Activated naive CD4-positive, alpha-beta T cell treated with anti-CD3 and anti-CD28 coated beads, Interleukin-2, amount 50 U/mL, for 72 hours (primary cell): Measurements from ENCODE around the gene UBE3D. TPM values are rescaled to one million over a fixed set of nuclear protein-coding genes. Genes with fewer than 3 reads are reported as not detected.
"Not testable (repeated sequence)": the region's sequence is repeated elsewhere in the genome, so short reads cannot be mapped to it uniquely, and the experiment has no call there.

Experiments used
- ATAC-seq, 2 donors: fragments of 150-1000 bp; cut with Tn5 transposase; 2 replicates each; pipeline ENCODE4 v1.10.0; 2021; ENCODE audit warnings: mild to moderate bottlenecking in 2 of 2, moderate library complexity in 2 of 2
- DNase-seq, 2 donors: peaks; one replicate each; pipeline ENCODE4 v3.0.0; 2021 to 2022; ENCODE audit warnings: low spot score in 2 of 2
- H3K27ac Mint-ChIP-seq, 2 donors: one replicate each; pipeline ENCODE4 v1.8.0; 2022; ENCODE audit warnings: mild to moderate bottlenecking in 2 of 2, mixed read lengths in 2 of 2
- H3K36me3 Mint-ChIP-seq, 2 donors: one replicate each; pipeline ENCODE4 v1.8.0; 2022; ENCODE audit warnings: mixed read lengths in 2 of 2
- H3K9me3 Mint-ChIP-seq, 2 donors: one replicate each; pipeline ENCODE4 v1.8.0; 2022; ENCODE audit warnings: mixed read lengths in 2 of 2
- total RNA-seq, 2 donors: library from RNA; stranded (reverse); gene quantifications; one replicate each; pipeline ENCODE4 v1.2.3, GENCODE V29; 2022

Gene UBE3D
- total RNA-seq, 2 donors from 2014 or later: 6.0 to 10.3 TPM

- Mint-ChIP-seq H3K36me3 (no peaks in the 10 kb centered on the region), H3K9me3 (no peaks in the 10 kb centered on the region), H3K27ac (no peak overlapping the region)
- ATAC-seq: no peak
- no peak for DNase-seq
Observed at GRCh38 chr6:82877213-82878195, 188.1 kb downstream of the UBE3D start.

- ATAC-seq: no peak
- Mint-ChIP-seq H3K27ac (no peak overlapping the region), H3K9me3 (no peaks in the 10 kb centered on the region), H3K36me3 (no peaks in the 10 kb centered on the region)
- DNase-seq: no peak
Observed at GRCh38 chr6:82875573-82876185, 190.0 kb downstream of the UBE3D start.

- Mint-ChIP-seq H3K9me3 (no peaks in the 10 kb centered on the region), H3K27ac (no peak overlapping the region), H3K36me3 (no peaks in the 10 kb centered on the region)
- DNase-seq: no peak
- ATAC-seq: no peak
Observed at GRCh38 chr6:82874867-82875266, 190.8 kb downstream of the UBE3D start.

- Mint-ChIP-seq H3K36me3 (no peaks in the 10 kb centered on the region), H3K9me3 (no peaks in the 10 kb centered on the region), H3K27ac (no peak overlapping the region)
- DNase-seq (no peak), ATAC-seq (no peak)
Observed at GRCh38 chr6:82872185-82872584, 193.5 kb downstream of the UBE3D start.

GRCh38 chr6:82870582-82871172 lies 195.0 kb downstream of the UBE3D start:
- Mint-ChIP-seq H3K36me3 (no peaks in the 10 kb centered on the region), H3K27ac (no peak overlapping the region), H3K9me3 (no peaks in the 10 kb centered on the region)
- DNase-seq (no peak), ATAC-seq (no peak)

- peaks cover 0 to 1% of the 10 kb centered on the region in 2 donors for H3K9me3 Mint-ChIP-seq
- H3K27ac Mint-ChIP-seq: no peak overlapping the region
- no peak for DNase-seq
- ATAC-seq: no peak
- no peaks in the 10 kb centered on the region for H3K36me3 Mint-ChIP-seq
Observed at GRCh38 chr6:82869493-82869892, 196.1 kb downstream of the UBE3D start.

GRCh38 chr6:82867946-82868345 lies 197.7 kb downstream of the UBE3D start:
- ATAC-seq: no peak
- Mint-ChIP-seq H3K9me3 (peaks cover 3 to 7% of the 10 kb centered on the region in 2 donors), H3K27ac (no peak overlapping the region), H3K36me3 (no peaks in the 10 kb centered on the region)
- no peak for DNase-seq

GRCh38 chr6:82866446-82866845 lies 199.2 kb downstream of the UBE3D start:
- DNase-seq (no peak), ATAC-seq (no peak)
- Mint-ChIP-seq H3K36me3 (no peaks in the 10 kb centered on the region), H3K27ac (no peak overlapping the region), H3K9me3 (peaks cover 3 to 7% of the 10 kb centered on the region in 2 donors)

- DNase-seq (no peak), ATAC-seq (no peak)
- H3K9me3 Mint-ChIP-seq: peaks cover 3 to 7% of the 10 kb centered on the region in 2 donors
- H3K27ac Mint-ChIP-seq: no peak overlapping the region
- H3K36me3 Mint-ChIP-seq: no peaks in the 10 kb centered on the region
Observed at GRCh38 chr6:82865461-82865860, 200.2 kb downstream of the UBE3D start.

GRCh38 chr6:82863781-82864180 lies 201.9 kb downstream of the UBE3D start:
- Mint-ChIP-seq H3K27ac (no peak overlapping the region), H3K9me3 (peaks cover 3 to 7% of the 10 kb centered on the region in 2 donors), H3K36me3 (no peaks in the 10 kb centered on the region)
- ATAC-seq (no peak), DNase-seq (no peak)

GRCh38 chr6:82862543-82862942 lies 203.1 kb downstream of the UBE3D start:
- Mint-ChIP-seq H3K27ac (no peak overlapping the region), H3K36me3 (no peaks in the 10 kb centered on the region), H3K9me3 (peaks cover 3 to 7% of the 10 kb centered on the region in 2 donors)
- DNase-seq: no peak
- ATAC-seq: no peak

- H3K27ac Mint-ChIP-seq: no peak overlapping the region
- H3K9me3 Mint-ChIP-seq: peaks cover 3 to 7% of the 10 kb centered on the region in 2 donors
- DNase-seq: no peak
- no peaks in the 10 kb centered on the region for H3K36me3 Mint-ChIP-seq
- ATAC-seq: no peak
Observed at GRCh38 chr6:82861121-82861520, 204.5 kb downstream of the UBE3D start.

- DNase-seq, ATAC-seq, H3K27ac Mint-ChIP-seq: not testable (repeated sequence)
- peaks cover 15 to 16% of the 10 kb centered on the region in 2 donors for H3K9me3 Mint-ChIP-seq
- peaks cover 7 to 16% of the 10 kb centered on the region in 2 donors for H3K36me3 Mint-ChIP-seq
Observed at GRCh38 chr6:82856077-82856476, 209.6 kb downstream of the UBE3D start.

GRCh38 chr6:82852904-82853303 lies 212.7 kb downstream of the UBE3D start:
- not testable (repeated sequence) for ATAC-seq, DNase-seq, H3K27ac Mint-ChIP-seq
- Mint-ChIP-seq H3K36me3 (peaks cover 7 to 21% of the 10 kb centered on the region in 2 donors), H3K9me3 (peaks cover 15 to 22% of the 10 kb centered on the region in 2 donors)

- Mint-ChIP-seq H3K27ac (no peak overlapping the region), H3K9me3 (no peaks in the 10 kb centered on the region), H3K36me3 (no peaks in the 10 kb centered on the region)
- ATAC-seq: no peak
- DNase-seq: no peak
Observed at GRCh38 chr6:82843291-82843885, 222.3 kb downstream of the UBE3D start.

GRCh38 chr6:82842721-82843120 lies 222.9 kb downstream of the UBE3D start:
- no peaks in the 10 kb centered on the region for H3K9me3 Mint-ChIP-seq
- no peak overlapping the region for H3K27ac Mint-ChIP-seq
- no peak for DNase-seq
- no peaks in the 10 kb centered on the region for H3K36me3 Mint-ChIP-seq
- no peak for ATAC-seq
